K562 (cell line): ENCODE measurements around the gene COL4A2. TPM values are rescaled to one million over a fixed set of nuclear protein-coding genes. Genes with fewer than 3 reads are reported as not detected.

Source experiments
- ATAC-seq: fragments of 200-7000 bp; cut with Tn5 transposase; 3 replicates; pipeline ENCODE4 v1.9.1; 2020; ENCODE audit warnings: moderate library complexity
- BruUV-seq: library from RNA; stranded (reverse); fragments of 400-500 nt; replicated peaks from 2 replicates; lab custom pipeline; 2021; lab: Mats Ljungman, UMichigan
- CTCF ChIA-PET: fragments of 300-600 bp; formaldehyde crosslinking; extraction: SDS; loops from one replicate; lab custom pipeline; 2021; ENCODE audit warnings: low intra/inter-chr PET ratio; lab: Yijun Ruan, JAX
- POLR2A ChIA-PET: fragments of 300-600, 350-650 bp; sonication (Branson Sonifier 250); formaldehyde crosslinking; extraction: SDS; loops from one replicate; lab custom pipeline; 2021; ENCODE audit warnings: antibody characterized with exemption, inconsistent platforms; lab: Yijun Ruan, JAX
- DNase-seq, 4 experiments: peaks; one replicate each; pipeline versions ENCODE4 v3.0.0 to v3.0.0-alpha.2; 2011 to 2018; ENCODE audit warnings: low spot score in 3 of 4, mixed read lengths in 3 of 4; ENCODE audit errors: extremely low read depth in 1 of 4
- FAIRE-seq: peaks from 2 replicates; lab custom pipeline; 2011; peaks lifted over from hg19 to GRCh38; lab: Jason Lieb, UNC
- H2AFZ ChIP-seq: 2 replicates; pipeline ENCODE4 v1.6.0; 2011; ENCODE audit warnings: low read depth, low read length, control low read depth, inconsistent platforms
- H3K27ac ChIP-seq: fragments of 200-600 bp; 3 replicates; pipeline ENCODE4 v1.8.0; 2011; ENCODE audit warnings: low read depth, mild to moderate bottlenecking, control low read depth, inconsistent platforms, low read length, moderate library complexity, mixed read lengths; ENCODE audit errors: extremely low read depth
- H3K27me3 ChIP-seq, 2 experiments: fragments of 300-600 bp in 1 of 2; 2 replicates in 1 of 2; 3 replicates in 1 of 2; pipeline versions ENCODE4 v1.6.0 to v1.8.0; 2011; ENCODE audit warnings: inconsistent platforms in 2 of 2, low read length in 2 of 2, mild to moderate bottlenecking in 1 of 2, mixed read lengths in 1 of 2, moderate library complexity in 1 of 2; ENCODE audit not compliant: control insufficient read depth in 2 of 2, insufficient read depth in 2 of 2
- H3K36me3 ChIP-seq: fragments of 300-600 bp; 3 replicates; pipeline ENCODE4 v1.8.0; 2011; ENCODE audit warnings: mild to moderate bottlenecking, low read length, inconsistent platforms; ENCODE audit not compliant: control insufficient read depth, insufficient read depth
- H3K4me1 ChIP-seq, 2 experiments: fragments of 200-600 bp in 1 of 2; replicated peaks in 1 of 2; 2 replicates in 1 of 2; 3 replicates in 1 of 2; pipeline versions ENCODE4 v1.5.1 to v1.8.0; 2011; ENCODE audit warnings: inconsistent platforms in 2 of 2, low read length in 2 of 2, mild to moderate bottlenecking in 1 of 2, mixed read lengths in 1 of 2, moderate library complexity in 1 of 2; ENCODE audit not compliant: control insufficient read depth in 2 of 2, insufficient read depth in 2 of 2
- H3K4me2 ChIP-seq: 2 replicates; pipeline ENCODE4 v1.6.1; 2011; ENCODE audit warnings: low read length, control low read depth, inconsistent platforms, mixed read lengths; ENCODE audit not compliant: insufficient read depth
- H3K4me3 ChIP-seq: fragments of 200-600 bp; sonication (generic), shearing (Covaris generic); 2 replicates; pipeline ENCODE4 v1.5.1; 2016; ENCODE audit warnings: control low read depth, inconsistent platforms
- H3K79me2 ChIP-seq: fragments of 200-600 bp; 3 replicates; pipeline ENCODE4 v1.8.0; 2011; ENCODE audit warnings: low read length, inconsistent platforms; ENCODE audit not compliant: control insufficient read depth, insufficient read depth
- H3K9ac ChIP-seq, 2 experiments: 2 replicates each; pipeline versions ENCODE4 v1.6.0 to v1.6.1; 2011; ENCODE audit warnings: low read depth in 2 of 2, low read length in 2 of 2, control low read depth in 1 of 2, inconsistent platforms in 1 of 2, mild to moderate bottlenecking in 1 of 2, mixed read lengths in 1 of 2; ENCODE audit not compliant: insufficient read depth in 1 of 2
- H3K9me1 ChIP-seq: one replicate; pipeline ENCODE4 v1.6.0; 2011; ENCODE audit warnings: inconsistent platforms, mild to moderate bottlenecking, low read length, moderate library complexity; ENCODE audit not compliant: control insufficient read depth, insufficient read depth
- H3K9me3 ChIP-seq: replicated peaks from 2 replicates; pipeline ENCODE4 v1.5.1; 2011; ENCODE audit warnings: low read depth, low read length, inconsistent platforms; ENCODE audit not compliant: control insufficient read depth, insufficient read depth
- H4K20me1 ChIP-seq: replicated peaks from 2 replicates; pipeline ENCODE4 v1.6.1; 2011; ENCODE audit warnings: low read length, inconsistent platforms, mixed read lengths; ENCODE audit not compliant: control insufficient read depth, insufficient read depth
- AFF1 ChIP-seq, 2 experiments: fragments of 450-650 bp; IDR thresholded peaks; 2 replicates each; pipeline ENCODE4 v1.6.1; 2018; ENCODE audit warnings: mild to moderate bottlenecking in 2 of 2, low read depth in 1 of 2; ENCODE audit not compliant: partially characterized antibody in 2 of 2
- E2F1 ChIP-seq: sonication (generic); formaldehyde crosslinking; IDR thresholded peaks from 2 replicates; pipeline ENCODE4 v1.8.1; 2023; ENCODE audit warnings: mild to moderate bottlenecking, missing genetic modification reagents, moderate library complexity
- GABPB2 ChIP-seq: fragments of 250-450 bp; sonication (Bioruptor Pico); conservative IDR thresholded peaks from 2 replicates; pipeline ENCODE4 v1.5.1; 2021; ENCODE audit warnings: mild to moderate bottlenecking
- HMG20A ChIP-seq: fragments of 450-650 bp; formaldehyde crosslinking; conservative IDR thresholded peaks from 2 replicates; pipeline ENCODE4 v1.4.0; 2020; ENCODE audit warnings: mild to moderate bottlenecking, mixed read lengths
- IFI16 ChIP-seq: fragments of 250-450 bp; sonication (Bioruptor Pico); IDR thresholded peaks from 2 replicates; pipeline ENCODE4 v2.1.2; 2022; ENCODE audit warnings: mild to moderate bottlenecking, inconsistent platforms
- JUNB ChIP-seq: fragments of 450-650 bp; formaldehyde crosslinking; conservative IDR thresholded peaks from 2 replicates; pipeline ENCODE4 v1.4.0; 2020; ENCODE audit warnings: mild to moderate bottlenecking
- MCM5 ChIP-seq: fragments of 450-650 bp; IDR thresholded peaks from 2 replicates; pipeline ENCODE4 v1.6.1; 2016; ENCODE audit warnings: low read depth
- PHB2 ChIP-seq: fragments of 450-650 bp; IDR thresholded peaks from 2 replicates; pipeline ENCODE4 v1.6.1; 2017; ENCODE audit warnings: low read depth
- SP2 ChIP-seq: IDR thresholded peaks from 2 replicates; pipeline ENCODE4 v1.6.1; 2011; ENCODE audit warnings: mild to moderate bottlenecking, low read depth, low read length, moderate library complexity; ENCODE audit not compliant: poor library complexity, severe bottlenecking; ENCODE audit errors: extremely low read depth
- ZFX ChIP-seq: sonication (generic); formaldehyde crosslinking; IDR thresholded peaks from 2 replicates; pipeline ENCODE4 v1.8.0; 2022; ENCODE audit warnings: mild to moderate bottlenecking, missing genetic modification reagents, moderate library complexity
- ZNF586 ChIP-seq: fragments of 450-650 bp; formaldehyde crosslinking; conservative IDR thresholded peaks from 2 replicates; pipeline ENCODE4 v1.4.0; 2020; ENCODE audit warnings: mild to moderate bottlenecking, moderate library complexity
- WGBS: fragments of 100-300 bp; shearing (Covaris generic); methylation state at CpG from one replicate; pipeline ENCODE4 v1.1.6; 2016; ENCODE audit warnings: low coverage, mixed read lengths; ENCODE audit not compliant: insufficient coverage; ENCODE audit errors: missing lambda C conversion rate; 5-methylcytosine and 5-hydroxymethylcytosine counted together
- in situ Hi-C: fragments of 300-500 bp; cut with MboI; formaldehyde crosslinking; loops from 4 replicates; pipeline ENCODE4 v1.15.0; 2018; ENCODE audit warnings: inconsistent platforms, mixed read lengths
- intact Hi-C: fragments of 100-400 bp; cut with micrococcal nuclease; formaldehyde crosslinking; loops from 2 replicates; pipeline ENCODE4 v1.14.2; 2022
- polyA plus RNA-seq, 8 experiments: library from polyadenylated mRNA; depleted of rRNA in 4 of 8; stranded (reverse) in 5 of 8; unstranded in 3 of 8; fragments of >200 nt; fragmentation: Nextera tagmentation in 2 of 8; fragmentation: Illumina TruSeq in 1 of 8; extraction: Ambion mirVana in 2 of 8; extraction: Trizol in 1 of 8; gene quantifications; 2 replicates each; pipeline versions ENCODE4 v1.2.1 to v1.2.3, GENCODE V29; 2011 to 2014; ENCODE audit warnings: inconsistent platforms in 1 of 8, missing spikeins in 1 of 8
- total RNA-seq, 7 experiments: library from RNA; depleted of rRNA in 6 of 7; stranded (reverse); fragments of >200 nt in 6 of 7; fragmentation: Illumina TruSeq in 2 of 7; extraction: Trizol in 2 of 7; gene quantifications; 2 replicates each; pipeline versions ENCODE4 v1.2.1 to v1.2.3, GENCODE V29; 2011 to 2021; ENCODE audit warnings: low replicate concordance in 1 of 7

Gene COL4A2
- total and polyA plus RNA-seq, 9 of the 15 experiments (the other 6 are each of a cell fraction or from before 2014, with no cell fraction given): 0.13 to 15.2 (median 8.1) TPM

- Histone ChIP-seq H3K4me2 (no peak overlapping the region), H3K9ac (no peak overlapping the region), H3K9me3 (no peaks in the 10 kb centered on the region), H2AFZ (no peak overlapping the region), H3K9me1 (no peaks in the 10 kb centered on the region), H3K36me3 (no peaks in the 10 kb centered on the region), H4K20me1 (no peaks in the 10 kb centered on the region), H3K27ac (no peak overlapping the region), H3K27me3 (peaks cover 38 to 67% of the 10 kb centered on the region in 2 experiments; a peak in 4 of 5 replicates), H3K4me1 (peaks cover 0 to 3% of the 10 kb centered on the region in 2 experiments; a peak in 1 of 5 replicates), H3K4me3 (no peak overlapping the region), H3K79me2 (no peaks in the 10 kb centered on the region)
- TF ChIP-seq JUNB: no peak
- TF ChIP-seq ZNF586 (CRISPR knock-in tag): no peak
- no peak for TF ChIP-seq PHB2
- TF ChIP-seq SP2: no peak
- TF ChIP-seq ZFX (CRISPR knock-in tag): no peak
- no peak for TF ChIP-seq MCM5
- TF ChIP-seq IFI16 (CRISPR knock-in tag): no peak
- TF ChIP-seq GABPB2 (CRISPR knock-in tag): no peak
- no peak for TF ChIP-seq E2F1 (CRISPR knock-in tag)
- no peak for TF ChIP-seq AFF1 (IDR thresholded peaks at IDR 0.05; ENCODE audit: low read depth in 1 of 2, partially characterized antibody in 2 of 2)
- TF ChIP-seq HMG20A (CRISPR knock-in tag): no peak
- in situ Hi-C loops (no loop called here), intact Hi-C loops (no loop called here)
- CTCF ChIA-PET: no interaction called here
- FAIRE-seq: no peak
- no TSS peak for BruUV-seq
- no peak for DNase-seq
- ATAC-seq: no peak
- WGBS: 0% methylated on average over 9 of the region's 9 CpGs
- POLR2A ChIA-PET: no interaction called here
Observed at GRCh38 chr13:110447801-110448200, 140.7 kb downstream of the COL4A2 start.
